GM18951 (cell line): ENCODE data around the gene ATOH7.
"Not testable (repeated sequence)": the region's sequence is repeated elsewhere in the genome, so short reads cannot be mapped to it uniquely, and the experiment has no call there.

Experiments
- POLR2A ChIP-seq: IDR thresholded peaks from 4 replicates; pipeline ENCODE4 v1.6.1; 2011; ENCODE audit warnings: mild to moderate bottlenecking; ENCODE audit not compliant: insufficient read length, insufficient read depth; ENCODE audit errors: extremely low read depth
- in situ Hi-C: fragments of 300-500 bp; cut with MboI; formaldehyde crosslinking; loops from one replicate; pipeline ENCODE4 v1.12.0; 2022; ENCODE audit warnings: low sequenced_read_pairs, mixed read lengths, inconsistent platforms; ENCODE audit not compliant: unreplicated experiment

The ATOH7 gene

DNA sequence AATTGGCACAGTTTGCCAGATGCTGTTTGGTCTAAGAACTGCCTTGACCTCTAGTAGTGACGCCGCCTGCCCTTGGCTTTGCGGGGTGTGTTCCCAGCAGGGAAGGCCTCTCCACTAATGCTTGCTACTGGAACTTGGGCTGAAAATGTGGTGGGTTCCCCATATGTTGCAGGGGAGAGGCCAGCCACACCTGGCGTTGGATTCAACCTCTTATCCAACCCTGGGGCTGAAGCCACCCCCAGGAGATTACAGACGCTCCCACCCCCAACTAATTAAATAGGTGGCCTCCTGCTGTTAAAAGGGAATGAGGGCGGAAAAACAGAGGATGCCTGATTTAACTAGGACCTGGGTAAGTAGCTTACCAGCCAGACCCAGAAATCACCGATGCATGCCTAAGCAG lies 19.2 kb upstream of the ATOH7 start:
- no peak for TF ChIP-seq POLR2A
- in situ Hi-C loops, result no loop called here

DNA sequence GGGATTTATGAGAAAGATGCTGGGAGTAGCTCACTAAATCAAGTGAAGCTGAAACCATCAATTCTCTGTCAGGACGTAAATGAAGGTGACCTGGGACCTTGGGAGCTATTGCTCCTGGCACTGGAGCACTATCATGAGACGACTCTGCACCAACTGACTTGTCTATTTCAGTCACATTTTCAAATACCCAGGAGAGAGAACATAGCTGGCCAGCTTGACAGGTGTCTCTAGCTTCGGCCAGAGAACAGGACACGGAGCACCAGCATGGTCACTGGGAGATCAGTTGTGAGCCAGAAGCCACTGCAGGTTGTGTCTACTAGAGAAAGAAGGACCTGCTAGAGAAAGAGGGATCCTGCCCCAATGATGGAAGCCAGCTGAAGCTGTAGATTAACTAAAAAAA lies 17.4 kb upstream of the ATOH7 start:
- in situ Hi-C loops, result no loop called here
- no peak for TF ChIP-seq POLR2A

DNA sequence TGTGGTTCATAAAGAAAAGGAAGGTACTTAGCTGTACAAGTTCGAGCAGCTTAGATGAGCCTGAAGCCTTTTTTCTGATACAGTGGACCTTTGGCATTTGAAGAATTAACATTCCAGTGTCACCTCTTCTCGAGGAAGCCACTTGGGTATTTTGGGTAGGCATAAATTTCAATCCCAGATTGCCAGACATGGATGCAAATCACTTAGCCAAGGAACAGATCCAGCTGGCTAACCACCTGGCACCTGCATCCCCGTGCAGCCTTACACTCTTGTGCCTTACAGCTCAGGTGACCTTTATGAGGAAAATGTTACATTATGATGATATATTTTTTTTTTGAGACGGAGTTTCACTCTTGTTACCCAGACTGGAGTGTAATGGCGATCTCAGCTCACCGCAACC lies 16.0 kb upstream of the ATOH7 start:
- TF ChIP-seq POLR2A, result no peak
- in situ Hi-C loops, result no loop called here

DNA sequence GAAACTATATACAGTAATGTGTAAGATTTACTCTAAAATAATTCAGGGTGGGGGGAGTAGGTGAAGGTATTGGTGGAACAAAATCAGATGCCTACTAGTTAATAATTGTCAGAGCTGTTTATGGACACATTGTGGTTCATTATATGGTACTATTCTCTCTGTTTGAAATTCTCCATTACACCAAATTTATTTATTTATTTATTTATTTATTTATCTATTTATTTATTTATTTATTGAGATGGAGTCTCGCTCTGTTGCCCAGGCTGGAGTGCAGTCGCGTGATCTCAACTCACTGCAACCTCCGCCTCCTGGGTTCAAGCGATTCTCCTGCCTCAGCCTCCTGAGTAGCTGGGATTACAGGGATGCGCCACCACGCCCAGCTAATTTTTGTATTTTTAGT lies 14.5 kb upstream of the ATOH7 start:
- in situ Hi-C loops, result not testable (repeated sequence)

DNA sequence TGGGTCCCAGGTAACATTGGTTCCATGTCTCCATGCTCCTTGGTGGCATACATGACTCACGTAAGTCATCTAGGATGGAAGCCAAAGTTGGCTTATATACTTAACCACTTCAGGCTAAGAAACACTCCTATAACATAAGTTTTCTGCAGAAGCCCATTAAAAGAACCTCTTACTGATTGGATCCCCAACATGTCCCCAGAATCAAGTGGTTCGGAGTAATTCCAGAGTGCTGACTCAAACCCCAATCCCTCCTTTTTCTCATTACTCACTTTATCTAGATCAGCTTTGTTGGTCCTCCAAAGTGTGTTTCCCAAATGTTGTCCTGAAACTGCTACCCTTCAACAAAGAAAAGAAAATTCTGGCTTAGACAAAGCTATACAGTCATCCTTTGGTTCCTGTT lies 10.1 kb upstream of the ATOH7 start:
- TF ChIP-seq POLR2A, result no peak
- in situ Hi-C loops, result no loop called here

DNA sequence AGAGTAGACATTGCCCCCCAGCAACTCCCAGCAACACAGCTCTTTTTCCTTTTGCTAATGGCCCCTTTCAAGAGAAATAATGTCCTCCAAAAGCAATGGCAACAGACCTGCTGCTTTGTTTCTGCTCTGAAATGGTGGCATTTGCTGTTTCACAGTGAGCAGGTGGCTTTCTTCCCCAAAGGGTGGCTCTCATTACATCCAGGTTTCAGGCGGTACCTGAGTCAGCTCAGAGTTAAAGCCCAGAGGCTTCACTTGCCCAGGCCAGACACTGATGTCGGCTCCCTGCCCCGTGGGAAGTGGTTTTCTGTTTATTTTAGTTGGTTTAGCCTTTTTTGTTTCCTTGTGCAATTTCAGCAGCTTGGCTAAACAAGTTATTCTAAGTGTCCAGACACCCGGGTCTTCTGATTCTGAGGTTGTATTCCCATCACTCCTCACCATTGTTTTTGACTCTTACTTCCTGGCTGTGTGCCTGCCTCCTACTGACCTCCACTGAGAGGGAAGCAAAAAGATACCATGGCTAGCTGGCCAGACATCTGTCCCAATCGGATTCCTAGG lies 7.8 kb upstream of the ATOH7 start:
- in situ Hi-C loops, result no loop called here
- TF ChIP-seq POLR2A, result no peak

DNA sequence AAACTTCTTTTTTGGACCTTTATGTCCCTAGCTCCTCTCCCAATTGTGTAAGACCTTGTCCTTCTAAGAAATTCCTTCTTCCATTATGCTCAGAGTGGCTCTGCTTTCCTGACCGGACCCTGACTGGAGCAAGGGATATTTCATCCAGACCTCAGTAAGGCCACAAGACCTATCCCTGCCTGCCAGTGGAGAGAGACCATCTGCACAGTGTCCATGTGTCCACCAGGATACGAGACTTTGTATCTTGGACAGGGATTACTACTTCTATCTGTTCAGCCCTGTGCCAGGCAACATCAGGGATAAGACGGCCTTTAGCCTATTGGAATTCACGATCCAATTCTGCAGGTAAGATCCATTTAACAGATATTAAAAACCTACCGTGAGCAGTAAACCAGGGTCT lies 7.2 kb upstream of the ATOH7 start:
- in situ Hi-C loops, result no loop called here
- TF ChIP-seq POLR2A, result no peak

DNA sequence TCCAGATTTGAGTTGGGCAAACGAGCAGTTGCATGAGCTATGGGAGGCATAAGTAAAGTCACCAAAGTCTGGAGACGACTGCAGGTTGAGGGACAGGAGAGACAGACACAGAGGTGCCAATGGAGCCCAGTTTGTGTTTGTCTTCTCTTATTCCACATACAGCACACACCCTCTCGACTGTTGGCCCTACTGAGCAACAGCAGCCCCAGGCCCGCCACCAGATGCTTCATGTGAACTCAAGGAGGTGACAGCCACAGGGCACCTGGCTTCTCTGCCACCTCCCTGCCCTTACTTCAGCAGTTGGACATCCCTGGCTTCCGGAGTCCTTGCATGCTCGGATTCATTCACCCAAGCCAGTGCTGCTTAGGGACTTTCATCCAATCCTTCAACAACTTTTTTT lies 6.5 kb upstream of the ATOH7 start:
- TF ChIP-seq POLR2A, result no peak
- in situ Hi-C loops, result no loop called here

DNA sequence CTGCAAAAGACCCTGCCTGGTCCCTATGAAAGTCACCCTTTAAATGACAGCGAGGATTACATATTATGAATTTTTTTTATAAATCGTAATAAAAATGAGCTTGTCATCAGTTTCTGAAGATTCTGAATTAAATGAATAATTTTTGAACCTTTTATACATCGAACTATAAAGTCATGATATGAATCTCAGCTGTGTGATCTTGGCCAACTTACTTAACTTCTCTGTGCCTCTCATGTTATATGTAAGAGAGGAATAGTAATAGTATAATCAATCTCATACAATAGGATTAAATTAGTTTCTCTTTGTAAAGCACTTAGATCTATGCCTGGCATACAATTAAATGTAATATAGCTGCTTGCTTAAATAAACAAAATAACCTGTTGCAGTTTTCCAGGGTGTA lies 5.3 kb upstream of the ATOH7 start:
- no peak for TF ChIP-seq POLR2A
- in situ Hi-C loops, result no loop called here

DNA sequence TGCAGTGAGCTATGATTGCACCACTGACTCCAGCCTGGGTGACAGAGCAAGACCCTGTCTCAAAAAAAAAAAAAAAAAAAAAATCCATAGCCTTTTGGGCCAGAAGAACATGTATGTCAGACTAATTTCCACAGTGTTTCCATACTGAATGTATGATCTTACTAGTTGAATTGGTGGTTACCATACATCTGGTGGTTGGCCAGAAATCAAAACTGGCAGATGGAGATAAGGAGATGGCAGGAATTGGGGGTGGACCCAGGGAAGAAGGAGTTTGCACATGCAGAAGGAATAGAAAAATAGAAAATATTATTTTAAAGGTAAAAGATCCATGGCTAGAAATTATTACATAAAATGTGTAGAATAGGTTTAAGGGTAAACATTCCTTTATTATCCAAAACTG lies 3.7 kb upstream of the ATOH7 start:
- TF ChIP-seq POLR2A, result no peak
- in situ Hi-C loops, result no loop called here

DNA sequence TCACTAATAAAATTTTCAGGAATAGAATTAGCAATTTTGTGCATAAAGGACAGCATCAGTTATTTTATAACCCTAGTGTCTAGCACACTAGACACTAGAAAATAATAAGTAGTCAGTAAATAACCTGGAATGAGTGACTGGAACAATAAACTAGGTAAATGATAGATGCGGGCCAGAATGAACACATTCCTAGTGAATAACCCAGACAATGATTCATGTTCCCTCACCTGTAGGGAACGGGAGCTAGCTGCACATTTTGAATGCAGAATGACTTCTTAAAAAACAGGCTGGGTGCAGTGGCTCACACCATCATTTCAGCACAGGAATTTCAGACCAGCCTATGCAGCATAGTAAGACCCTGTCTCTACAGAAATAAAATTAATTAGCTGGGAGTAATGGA lies 3.2 kb upstream of the ATOH7 start:
- in situ Hi-C loops, result no loop called here
- TF ChIP-seq POLR2A, result no peak

DNA sequence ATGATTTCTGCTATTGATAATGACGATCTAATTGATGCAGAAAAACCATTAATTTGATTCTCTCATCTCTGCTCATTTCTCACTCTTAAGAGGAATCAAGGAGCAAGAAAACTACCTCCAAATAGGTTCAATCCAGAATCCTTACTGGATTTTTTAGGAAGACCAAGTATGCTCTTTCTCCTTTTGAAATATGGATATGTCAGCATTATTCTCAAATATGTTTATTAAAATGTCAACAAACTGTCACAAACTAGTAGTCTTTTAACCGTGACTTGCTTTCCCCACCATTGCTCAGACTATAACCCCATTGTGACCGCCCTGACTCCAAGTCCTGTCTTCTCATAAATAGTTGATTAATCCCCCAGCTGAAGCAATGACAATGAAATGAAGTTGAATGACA lies 1.1 kb upstream of the ATOH7 start:
- in situ Hi-C loops, result no loop called here
- TF ChIP-seq POLR2A, result no peak

DNA sequence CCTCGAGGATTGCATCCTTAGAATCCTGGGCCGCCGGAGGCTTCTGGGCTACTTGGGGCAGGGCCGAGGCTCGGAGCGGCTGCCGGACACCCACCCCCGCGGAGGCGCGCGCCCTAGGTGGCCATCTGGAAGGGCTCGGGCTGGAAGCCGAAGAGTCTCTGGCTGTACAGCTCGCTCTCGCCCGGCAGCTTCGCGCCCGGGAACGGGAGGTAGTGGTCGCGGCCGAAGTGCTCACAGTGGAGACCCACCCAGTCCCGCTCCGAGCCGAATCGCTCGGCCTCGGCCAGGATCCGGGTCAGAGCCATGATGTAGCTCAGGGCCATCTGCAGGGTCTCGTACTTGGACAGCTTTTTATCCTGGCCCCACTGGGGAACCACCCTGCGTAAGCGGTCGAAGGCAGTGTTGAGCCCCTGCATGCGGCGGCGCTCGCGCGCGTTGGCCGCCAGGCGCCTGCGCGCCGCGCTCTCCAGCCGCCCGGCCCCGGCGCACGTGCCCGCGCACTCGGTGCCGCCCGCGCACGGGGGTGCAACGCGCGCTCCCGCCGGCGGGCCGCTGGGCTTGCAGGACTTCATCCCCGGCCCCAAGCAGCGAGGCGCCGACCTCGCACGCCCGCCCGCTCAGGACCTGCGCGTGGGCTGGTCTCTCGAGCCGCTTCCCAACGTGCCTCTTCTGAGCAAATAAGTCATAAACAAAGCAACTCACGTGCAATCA lies 652 bp downstream of the ATOH7 start:
- no peak for TF ChIP-seq POLR2A
- in situ Hi-C loops, result no loop called here

DNA sequence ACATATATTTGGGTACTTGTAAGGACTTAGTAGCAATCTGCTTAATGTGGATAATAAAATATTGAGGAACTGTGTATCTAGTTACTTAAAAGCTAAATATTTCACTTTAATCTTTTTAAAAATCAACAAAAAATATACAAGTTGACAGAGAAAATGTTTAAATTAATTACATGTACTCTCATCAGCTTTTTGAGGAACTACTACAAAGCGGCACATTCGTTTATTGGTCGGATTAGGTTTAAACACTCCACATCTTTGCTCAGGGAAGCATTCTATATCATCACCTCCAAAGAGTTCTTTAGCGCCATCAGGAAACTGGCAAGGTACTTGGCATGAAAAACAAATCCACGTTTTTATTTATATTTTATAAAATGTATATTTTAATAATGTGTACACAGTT lies 1.6 kb downstream of the ATOH7 start:
- in situ Hi-C loops, result no loop called here
- TF ChIP-seq POLR2A, result no peak

DNA sequence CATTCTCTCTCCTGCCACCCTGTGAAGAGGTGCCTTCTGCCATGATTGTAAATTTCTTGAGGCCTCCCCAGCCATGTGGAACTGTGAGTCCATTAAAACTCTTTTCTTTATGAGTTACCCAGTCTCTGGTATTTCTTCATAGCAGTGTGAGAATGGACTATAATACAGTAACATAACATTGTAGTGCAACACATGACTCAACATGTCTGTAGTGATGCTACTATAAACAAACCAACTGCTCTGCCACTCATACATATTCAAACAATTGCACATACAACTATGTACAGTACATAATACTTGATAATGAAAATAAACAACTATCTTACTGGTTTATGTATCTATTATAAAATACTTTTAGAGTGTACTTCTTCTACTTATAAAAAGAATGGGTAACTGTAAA lies 7.1 kb downstream of the ATOH7 start:
- TF ChIP-seq POLR2A, result no peak
- in situ Hi-C loops, result no loop called here

DNA sequence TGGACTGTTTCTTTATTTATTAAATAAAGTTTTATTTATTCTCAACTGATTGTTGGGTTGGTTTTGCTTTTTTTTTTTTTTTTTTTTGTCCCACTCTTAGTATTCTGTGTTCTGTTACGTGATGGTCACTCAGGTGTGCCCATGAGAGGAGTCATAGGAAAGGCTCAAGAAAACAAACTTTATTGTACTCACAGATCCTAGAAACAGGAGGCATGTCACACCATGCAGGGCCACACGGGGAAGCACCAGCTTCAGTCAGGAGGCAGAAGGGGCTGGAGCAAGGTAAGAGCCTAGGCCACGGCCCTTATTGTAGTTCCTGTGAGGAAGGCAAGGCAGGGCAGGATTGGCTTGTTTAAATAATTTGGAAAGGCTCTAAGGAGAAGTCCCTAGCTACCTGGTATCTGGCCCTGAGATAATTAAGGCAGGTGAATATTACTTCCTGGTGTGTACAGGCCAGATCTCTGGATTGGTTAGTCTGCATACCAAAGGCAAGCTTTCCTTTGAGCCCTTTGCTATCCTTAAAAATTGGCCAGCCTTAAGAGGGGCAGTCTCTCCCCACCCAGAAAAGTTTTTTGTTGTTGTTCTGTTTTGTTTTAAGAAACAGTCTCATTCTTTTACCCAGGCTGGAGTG lies 8.3 kb downstream of the ATOH7 start:
- in situ Hi-C loops, result no loop called here
- no peak for TF ChIP-seq POLR2A
